GM21515 (cell line): Measurements from ENCODE around the gene ID2.

Experiments
- ATAC-seq: cut with Tn5 transposase; IDR thresholded peaks from one replicate; pipeline ENCODE4 v1.9.1; 2021; ENCODE audit not compliant: unreplicated experiment

Gene ID2

GRCh38 chr2:8647462-8647857 lies 34.4 kb upstream of the ID2 start:
- ATAC-seq = no peak

DNA sequence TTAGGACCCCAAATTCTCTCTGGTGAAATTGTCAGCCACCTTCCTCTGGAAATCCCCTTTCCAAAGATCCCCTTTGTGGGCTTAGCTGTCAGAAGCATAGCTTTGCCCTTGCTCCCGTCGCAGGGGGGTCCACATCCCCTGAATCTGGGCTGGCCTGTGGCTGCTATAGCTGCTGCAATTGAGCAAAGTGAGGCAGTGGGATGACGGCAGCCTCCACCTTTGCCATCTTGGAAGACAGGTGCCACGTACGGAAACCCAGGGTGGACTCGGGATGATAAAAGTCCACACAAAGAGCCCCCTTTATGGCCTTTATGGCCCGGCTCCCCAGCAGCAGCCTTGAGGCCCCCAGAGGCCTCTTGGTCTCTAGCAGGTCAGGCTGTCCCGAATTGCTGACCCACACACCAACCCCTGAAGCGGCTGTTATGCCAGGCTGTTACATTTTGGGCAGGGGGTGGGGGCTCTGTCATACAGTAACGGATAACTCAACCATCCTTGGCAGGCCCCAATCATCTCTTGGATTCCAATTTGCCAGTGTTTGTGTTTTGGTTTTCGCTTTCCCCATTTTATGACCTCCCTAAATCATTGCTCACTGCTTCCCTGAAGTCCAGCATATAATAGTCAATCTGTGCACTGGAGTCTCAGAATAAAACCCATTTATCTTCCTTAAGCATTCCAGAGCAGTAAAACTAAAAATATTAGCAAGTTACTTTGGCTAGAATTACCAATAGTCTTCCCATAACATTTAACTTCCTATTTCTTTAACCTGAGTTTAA lies 33.2 kb upstream of the ID2 start:
- no peak for ATAC-seq

- ATAC-seq = no peak
Observed at GRCh38 chr2:8649718-8650117, 32.1 kb upstream of the ID2 start.

- ATAC-seq = no peak
Observed at GRCh38 chr2:8650256-8650655, 31.6 kb upstream of the ID2 start.

DNA sequence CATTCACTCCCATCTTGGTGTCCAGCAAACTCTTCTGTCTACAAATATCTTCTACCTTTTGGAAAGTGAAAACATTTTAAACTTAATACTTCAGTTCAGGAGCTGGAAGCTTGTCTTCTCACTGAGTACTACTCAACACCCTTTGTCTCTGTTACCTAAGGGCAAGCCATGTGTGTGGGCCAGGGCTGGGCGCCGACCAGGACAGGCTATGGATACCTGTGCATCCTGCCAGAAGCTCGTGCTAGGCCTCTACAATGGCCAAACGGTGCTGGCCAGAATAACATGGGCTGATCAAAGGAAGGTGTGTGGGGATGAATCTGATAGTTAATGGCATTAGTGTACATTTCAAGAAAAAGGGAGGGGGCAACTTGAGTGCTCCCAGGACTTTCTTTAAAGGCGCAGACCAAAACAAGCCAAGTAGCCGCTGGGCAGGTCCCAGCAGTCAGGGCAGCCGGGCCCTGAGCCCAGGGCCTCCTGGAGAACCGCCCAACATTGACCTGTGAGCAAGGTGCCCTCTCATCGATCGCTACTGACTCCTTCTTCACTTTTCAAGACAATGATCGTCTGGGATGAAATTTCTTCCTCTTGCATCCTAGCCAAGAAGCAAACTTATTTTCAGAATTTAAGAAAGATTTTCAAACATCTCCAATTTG lies 29.0 kb upstream of the ID2 start:
- ATAC-seq = no peak

DNA sequence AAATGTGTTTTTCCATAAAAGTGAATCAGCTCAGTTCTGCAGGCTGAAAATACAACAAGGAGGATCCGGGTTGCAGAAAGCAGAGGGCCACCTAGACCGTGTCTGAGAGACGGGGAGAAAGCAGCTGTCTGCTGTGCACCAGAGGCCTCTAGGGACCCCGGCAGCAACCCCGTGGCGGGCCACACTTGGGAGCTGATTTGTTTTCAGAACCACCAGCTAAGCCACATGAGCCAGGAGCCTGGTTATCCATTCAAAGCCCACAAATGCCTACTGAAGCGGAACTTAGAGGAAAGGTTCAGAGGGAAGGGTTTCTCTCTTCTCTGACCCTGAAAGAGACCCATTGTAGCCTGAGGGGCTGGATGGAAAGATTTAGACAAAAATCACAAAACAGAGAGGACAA lies 28.4 kb upstream of the ID2 start:
- ATAC-seq = no peak

DNA sequence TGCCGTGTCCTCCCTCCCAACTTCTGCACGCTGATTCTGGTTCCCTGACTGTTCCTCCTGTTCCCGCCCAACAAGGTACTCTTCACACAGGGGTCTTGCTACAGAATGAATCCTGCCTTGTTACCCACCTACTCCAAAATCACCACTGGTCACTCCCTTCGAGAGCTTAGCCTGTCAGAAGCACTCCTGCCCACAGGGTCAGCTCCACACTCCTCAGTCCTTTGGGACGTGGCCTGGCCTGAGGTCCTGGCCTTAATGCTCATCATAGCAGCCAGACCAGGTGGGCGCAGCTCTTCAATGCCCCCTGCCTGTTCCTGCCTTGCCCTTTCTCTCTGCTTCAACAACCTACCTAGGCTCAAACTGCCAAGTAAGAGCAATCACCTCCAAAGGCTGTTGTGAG lies 27.8 kb upstream of the ID2 start:
- no peak for ATAC-seq

DNA sequence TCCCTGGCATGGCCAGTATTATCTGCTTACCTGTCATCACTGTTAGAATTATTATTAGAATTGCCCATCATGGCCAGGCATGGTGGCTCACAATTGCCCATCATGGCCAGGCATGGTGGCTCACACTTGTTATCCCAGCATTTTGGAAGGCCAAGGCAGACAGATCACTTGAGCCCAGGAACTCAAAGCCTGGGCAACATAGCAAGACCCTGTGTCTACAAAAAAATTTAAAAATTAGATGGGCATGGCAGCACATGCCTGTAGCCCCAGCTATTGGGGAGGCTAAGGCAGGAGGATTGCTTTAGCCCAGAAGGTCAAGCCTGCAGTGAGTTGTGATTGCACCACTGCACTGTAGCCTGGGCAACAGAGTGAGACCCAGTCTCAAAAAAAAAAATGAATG lies 27.4 kb upstream of the ID2 start:
- no peak for ATAC-seq

GRCh38 chr2:8656160-8656641 lies 25.7 kb upstream of the ID2 start:
- no peak for ATAC-seq

DNA sequence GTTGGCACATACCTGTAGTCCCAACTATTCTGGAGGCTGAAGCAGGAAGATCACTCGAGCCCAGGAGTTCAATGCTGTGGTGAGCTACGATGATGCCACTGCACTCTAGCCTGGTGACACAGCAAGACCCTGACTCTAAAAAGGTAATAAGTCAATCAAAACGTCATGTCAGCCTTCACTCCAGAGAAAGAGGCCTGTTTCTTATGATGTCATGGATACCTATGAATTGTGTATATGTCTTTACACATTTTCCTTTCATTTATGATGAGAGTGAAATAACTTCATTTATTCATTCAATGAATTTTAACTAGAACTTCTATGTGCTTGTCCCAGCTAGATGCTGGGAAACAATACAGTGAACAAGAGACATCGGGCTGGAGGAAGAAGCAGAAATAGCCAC lies 25.0 kb upstream of the ID2 start:
- ATAC-seq = no peak

DNA sequence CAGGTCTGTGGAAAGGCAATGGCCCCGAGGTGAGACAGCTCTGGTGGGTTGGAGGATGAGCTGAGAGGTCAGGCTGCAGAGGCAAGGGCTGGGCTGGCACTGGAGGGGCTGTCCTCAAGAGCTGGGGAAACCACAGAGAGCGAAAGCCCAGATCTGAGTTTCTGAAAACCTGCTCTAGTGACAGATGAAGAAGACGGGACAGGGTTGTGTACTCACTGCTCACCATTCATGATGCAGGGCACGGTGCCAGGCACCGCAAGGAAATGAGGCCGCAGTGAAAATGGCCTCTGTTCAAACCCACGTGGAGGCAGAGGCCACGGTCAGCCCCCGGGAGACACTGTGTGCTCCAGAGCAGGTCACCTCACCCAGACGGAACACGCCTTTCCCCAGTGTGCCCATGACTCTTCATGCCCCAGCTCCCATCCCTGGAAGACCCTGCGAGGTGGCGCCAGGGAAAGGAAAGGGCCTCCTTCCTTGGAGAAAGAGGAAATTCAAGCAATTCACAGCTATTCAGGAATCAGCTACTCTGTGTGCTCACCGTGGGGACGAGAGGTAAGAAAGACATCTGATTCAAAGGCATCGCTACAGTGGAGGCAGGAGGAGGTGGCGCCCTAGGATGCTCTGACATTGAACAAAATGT lies 24.3 kb upstream of the ID2 start:
- ATAC-seq = no peak

GRCh38 chr2:8658064-8658862 lies 23.6 kb upstream of the ID2 start:
- ATAC-seq = no peak

- ATAC-seq = no peak
Observed at GRCh38 chr2:8659092-8659734, 22.6 kb upstream of the ID2 start.

DNA sequence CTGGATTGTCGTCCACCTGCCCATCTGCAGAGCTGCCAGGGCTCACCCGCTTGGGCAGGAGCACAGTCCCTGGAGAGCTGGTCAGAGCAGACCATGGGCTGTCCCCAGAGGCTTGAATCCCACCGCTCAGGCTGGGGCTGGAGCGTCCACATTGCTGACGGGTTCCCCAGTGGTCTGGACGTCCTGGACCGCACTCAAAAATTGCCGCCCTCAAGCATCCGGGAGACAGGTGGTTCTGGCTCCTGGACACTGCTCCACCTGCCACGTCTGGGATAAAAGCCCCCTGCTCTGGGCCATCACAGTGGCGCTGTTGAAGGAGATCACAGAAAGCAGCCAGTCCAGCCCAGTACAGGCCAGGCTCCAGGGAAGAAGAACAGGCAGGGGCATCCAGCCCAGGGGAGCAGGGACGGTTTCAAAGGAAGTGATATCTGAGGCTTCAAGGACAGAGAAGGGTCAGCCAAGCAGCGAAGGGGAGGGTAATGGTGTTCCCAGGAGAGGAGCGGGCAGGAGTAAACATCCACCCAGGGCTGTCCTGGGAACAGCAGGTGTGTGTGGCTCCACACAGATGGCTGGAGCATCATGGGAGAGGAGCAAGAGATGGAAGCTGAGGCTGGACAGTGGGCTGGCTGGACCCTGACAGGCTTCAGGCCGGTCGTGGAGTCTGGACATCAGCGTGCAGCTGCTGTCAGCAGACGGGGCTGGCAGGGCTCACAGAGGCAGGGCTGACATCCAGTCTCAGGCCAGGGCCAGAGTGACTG lies 21.9 kb upstream of the ID2 start:
- ATAC-seq = no peak

DNA sequence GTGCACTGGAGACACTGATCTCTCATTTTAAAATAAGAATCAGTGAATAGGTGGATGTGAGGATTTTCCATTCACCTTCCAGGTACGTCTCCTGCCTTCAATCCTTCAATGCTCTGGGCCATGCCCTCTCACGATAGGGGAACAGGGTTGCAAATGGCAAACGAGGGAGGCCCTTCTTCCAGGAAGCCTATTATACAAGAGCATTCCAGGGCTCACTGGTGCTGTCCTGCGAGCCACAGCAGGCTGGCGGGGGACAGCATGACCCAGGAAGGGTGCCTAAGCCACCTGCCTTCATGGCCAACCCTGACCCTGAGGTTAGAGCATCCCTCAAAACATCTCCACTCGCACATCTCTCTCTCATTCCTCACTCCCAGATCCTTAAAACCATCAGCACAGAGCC lies 20.6 kb upstream of the ID2 start:
- ATAC-seq = no peak

GRCh38 chr2:8661736-8662135 lies 20.1 kb upstream of the ID2 start:
- no peak for ATAC-seq

GRCh38 chr2:8662239-8662879 lies 19.5 kb upstream of the ID2 start:
- no peak for ATAC-seq

DNA sequence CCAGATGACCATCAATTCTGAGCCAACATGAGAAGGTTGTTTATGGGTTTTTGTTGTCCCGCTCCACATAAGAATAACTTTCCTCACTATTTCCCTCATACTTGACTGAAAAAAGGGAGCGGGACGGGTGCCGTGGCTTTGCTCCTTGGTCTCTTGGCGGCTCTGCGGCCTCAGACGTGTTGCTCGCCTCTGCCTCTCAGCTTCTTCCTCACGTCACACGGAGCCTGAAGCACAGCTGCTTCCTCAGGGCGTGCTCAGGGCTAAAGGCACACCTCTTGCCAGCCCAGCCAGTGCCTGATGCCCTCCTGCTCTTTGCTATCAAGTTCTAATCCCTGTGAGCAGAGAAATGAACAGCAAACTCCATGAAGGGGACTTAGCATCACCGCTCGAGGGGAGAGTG lies 17.9 kb upstream of the ID2 start:
- no peak for ATAC-seq

DNA sequence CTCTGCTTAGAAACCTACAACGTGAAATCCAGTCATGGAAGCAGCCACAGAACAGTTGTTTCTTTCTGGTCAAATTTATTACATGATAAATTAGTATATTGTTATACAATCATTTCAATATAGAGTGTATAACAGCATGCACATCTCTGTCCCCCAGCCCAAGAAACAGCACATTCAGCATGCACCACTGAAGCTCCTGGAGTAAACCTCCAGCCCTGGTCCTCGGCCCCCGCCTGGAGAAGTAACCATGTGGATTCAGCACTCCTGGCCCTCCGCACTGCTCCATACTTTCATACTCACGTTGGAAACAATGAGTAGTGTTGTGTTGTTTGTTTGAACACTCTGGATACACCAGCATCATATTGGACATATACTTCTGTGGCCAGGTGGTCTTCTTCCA lies 15.3 kb upstream of the ID2 start:
- ATAC-seq = no peak
